C4-2B (cell line): Measurements from ENCODE around the gene NT5DC3.

Source experiments
- H3K27ac ChIP-seq: fragments of 450-650 bp; 2 replicates; pipeline ENCODE4 v1.5.1; 2017
- CTCF ChIP-seq: fragments of 450-650 bp; conservative IDR thresholded peaks from 2 replicates; pipeline ENCODE4 v1.5.1; 2017; ENCODE audit warnings: mild to moderate bottlenecking
- ZFX ChIP-seq: fragments of 450-650 bp; IDR thresholded peaks from 2 replicates; pipeline ENCODE4 v1.6.1; 2017

NT5DC3 gene

GRCh38 chr12:103844305-103844704 is 3.3 kb upstream of the NT5DC3 start:
- H3K27ac ChIP-seq, result no peak overlapping the region
- no peak for TF ChIP-seq ZFX
- no peak for TF ChIP-seq CTCF

DNA sequence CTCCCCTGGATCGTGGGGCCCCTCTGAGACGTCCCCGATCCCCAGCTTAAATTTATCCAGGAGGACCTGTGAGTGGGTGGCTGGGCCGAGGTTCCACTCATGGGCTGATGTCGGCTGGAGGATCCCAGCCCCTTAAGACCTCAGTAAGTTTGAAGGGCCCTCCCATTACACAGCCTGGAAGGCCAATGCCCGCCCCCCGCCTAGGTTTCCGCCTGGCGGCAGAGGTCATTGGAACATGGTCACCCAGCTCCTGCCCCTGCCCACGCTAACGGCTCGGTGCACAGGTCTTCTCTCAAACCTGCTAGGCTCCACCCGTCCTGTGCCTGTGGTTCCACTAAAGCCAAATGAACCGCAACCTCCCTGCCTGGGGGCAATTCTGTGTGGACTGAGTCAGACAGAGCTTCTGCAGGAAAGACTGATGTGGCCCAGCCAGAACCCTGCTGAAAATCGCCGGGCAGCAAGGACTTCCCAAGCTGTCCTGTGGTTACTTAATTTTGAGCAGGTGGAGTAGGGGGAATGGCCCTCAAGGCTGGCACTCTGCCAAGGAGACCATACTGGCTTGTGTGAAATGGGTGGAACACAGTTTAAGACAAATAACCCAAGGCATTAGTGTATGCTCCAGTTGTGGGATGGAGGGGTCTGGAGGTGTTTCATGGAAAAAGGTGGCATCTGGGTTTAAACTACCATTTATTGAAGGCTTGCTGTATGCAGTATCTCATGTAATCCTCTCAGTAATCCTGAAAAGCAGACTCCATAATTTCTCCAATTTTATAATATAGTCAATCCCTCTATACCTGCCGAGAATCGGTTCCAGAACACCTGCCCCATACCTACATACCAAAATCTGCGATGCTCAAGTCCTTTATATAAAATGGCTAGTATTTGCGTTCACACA is 903 bp upstream of the NT5DC3 start:
- H3K27ac ChIP-seq, result no peak overlapping the region
- no peak for TF ChIP-seq CTCF
- TF ChIP-seq ZFX, result no peak

DNA sequence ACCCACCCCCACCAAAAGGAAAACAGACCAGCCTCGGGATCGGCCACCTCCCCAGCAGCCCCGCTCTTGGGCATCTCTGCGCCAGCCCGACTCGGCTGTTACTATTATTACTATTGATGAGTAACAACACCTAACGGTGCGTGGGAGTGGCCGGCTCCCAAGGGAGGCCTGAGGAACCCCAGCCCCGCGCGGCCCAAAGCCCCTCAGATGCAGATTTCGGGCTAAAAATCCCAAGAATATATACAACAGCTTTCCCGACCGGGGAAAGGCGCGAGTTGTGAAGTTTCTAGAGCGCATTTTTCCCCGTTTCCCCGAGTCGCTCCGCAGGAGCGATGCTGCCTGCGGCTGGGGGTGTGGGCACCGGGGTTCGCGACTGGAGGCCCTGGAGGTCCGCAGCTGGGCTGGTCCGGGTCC is 565 bp downstream of the NT5DC3 start:
- no peak for TF ChIP-seq CTCF
- no peak for TF ChIP-seq ZFX
- peak overlapping the region; percentile 78 for H3K27ac ChIP-seq

DNA sequence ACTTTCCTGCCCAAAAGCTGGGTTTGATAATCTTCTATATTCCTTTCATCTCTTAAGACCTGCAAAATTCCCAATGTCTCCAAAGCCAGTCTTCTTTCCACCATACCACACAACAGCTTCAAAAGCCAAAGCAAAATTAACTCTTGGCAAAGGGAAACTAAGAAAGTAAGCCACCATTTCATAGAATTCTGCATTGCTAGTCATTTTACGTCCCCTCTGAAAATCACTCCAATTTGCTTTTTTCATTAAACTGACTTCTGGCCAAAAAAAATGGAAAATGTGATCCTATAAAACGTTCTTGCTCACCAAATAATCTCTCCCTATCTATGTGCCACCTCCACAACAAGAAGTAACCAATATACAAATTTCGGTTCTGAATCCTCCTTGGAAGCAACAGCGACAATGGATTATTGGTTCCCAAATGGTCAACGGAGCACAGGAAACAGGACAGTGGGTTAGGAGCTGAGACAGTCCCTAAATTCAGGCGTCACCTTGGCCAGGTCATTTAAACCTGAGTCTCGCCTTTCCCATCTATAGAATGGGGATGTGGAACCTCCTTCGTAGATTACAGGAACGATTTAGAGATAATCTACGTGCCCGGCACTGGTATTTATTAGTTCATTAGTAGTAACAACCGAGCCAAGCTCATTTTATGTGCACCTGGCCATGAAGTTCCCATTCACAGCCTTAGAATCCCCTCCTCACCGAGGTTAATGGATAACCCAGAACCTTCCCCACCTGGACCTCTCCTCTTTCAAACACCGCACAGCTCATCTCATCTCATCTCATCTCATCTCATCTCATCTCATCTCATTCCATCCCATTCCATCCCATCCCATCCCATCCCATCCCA is 1.2 kb downstream of the NT5DC3 start:
- no peak for TF ChIP-seq ZFX
- no peak for TF ChIP-seq CTCF
- H3K27ac ChIP-seq, result peak overlapping the region; percentile 78

DNA sequence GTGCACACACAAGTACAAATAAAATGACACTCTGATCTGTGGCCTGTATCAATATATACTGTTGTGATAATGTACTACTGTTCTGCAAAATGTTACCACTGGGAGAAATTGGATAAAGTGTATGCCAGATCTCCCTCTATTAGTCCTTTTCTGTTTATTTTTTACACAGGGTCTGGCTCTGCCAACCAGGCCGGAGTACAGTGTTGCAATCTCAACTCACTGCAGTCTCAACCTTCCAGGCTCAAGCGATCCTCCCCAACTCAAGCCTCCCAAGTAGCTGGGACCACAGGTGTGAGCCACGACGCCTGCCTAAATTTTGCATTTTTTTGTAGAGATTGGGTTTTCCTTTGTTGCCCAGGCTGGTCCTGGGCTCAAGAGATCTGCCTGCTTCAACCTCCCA is 1.9 kb downstream of the NT5DC3 start:
- H3K27ac ChIP-seq, result peak overlapping the region; percentile 30; the same call in 1 of the 2 replicates
- TF ChIP-seq ZFX (no peak), CTCF (no peak)

DNA sequence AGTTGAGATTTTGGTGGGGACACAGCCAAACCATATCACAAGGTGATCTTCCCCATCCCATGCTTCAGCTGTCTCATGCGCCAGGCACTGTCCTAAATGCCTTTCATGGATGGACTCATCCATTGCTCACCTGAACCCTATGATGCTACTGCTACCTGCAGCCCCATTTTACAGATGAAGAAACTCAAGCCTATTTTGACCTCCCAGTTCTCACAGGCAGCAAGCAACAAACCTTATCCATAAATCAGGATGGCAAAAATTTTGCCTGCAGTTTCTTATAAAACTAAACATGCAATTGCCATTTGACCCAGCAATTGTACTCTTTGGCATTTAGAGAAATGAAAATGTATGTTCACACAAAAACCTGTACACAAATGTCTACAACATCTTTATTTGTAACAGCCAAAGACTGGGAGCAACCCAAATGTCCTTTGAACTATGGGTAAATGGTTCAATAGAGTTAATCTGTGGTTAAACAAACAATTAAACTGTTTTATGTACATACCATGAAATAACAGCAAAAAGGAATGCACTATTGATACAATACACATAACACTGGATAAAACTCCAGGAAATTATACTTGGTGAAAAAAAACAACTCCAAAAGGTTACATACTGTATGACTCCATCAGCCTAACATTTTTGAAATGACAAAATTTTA is 2.6 kb downstream of the NT5DC3 start:
- H3K27ac ChIP-seq, result no peak overlapping the region; the same call in 1 of the 2 replicates
- TF ChIP-seq ZFX (no peak), CTCF (no peak)
